Astrocyte of the spinal cord (primary cell): ENCODE measurements around the gene SERPINB4.

Experiments
- DNase-seq: peaks from one replicate; pipeline ENCODE4 v3.0.0; 2011; ENCODE audit warnings: low read depth, low spot score
- H3K4me3 ChIP-seq: 2 replicates; pipeline ENCODE4 v1.5.1; 2011; ENCODE audit warnings: low read depth, mild to moderate bottlenecking, low read length, moderate library complexity
- CTCF ChIP-seq: IDR thresholded peaks from 2 replicates; pipeline ENCODE4 v1.5.1; 2012; ENCODE audit warnings: low read depth, mild to moderate bottlenecking, low read length, inconsistent platforms
- in situ Hi-C: cut with HindIII; loops from 2 replicates; pipeline ENCODE4 v1.10.0; 2017; ENCODE audit warnings: low sequenced_read_pairs

The SERPINB4 gene

GRCh38 chr18:63590373-63590772 lies 53.7 kb downstream of the SERPINB4 start:
- H3K4me3 ChIP-seq, result no peak overlapping the region
- no peak for DNase-seq
- in situ Hi-C loops, result no loop called here
- TF ChIP-seq CTCF, result no peak

GRCh38 chr18:63588909-63589308 lies 55.1 kb downstream of the SERPINB4 start:
- in situ Hi-C loops, result no loop called here
- H3K4me3 ChIP-seq, result no peak overlapping the region
- TF ChIP-seq CTCF, result no peak
- DNase-seq, result no peak
